Activated gamma-delta T cell (primary cell): ENCODE measurements around the gene MAPK1.
A peak's percentile ranks its signal among the peaks of the same experiment; 100 is the strongest.
"Not testable (repeated sequence)": the region's sequence is repeated elsewhere in the genome, so short reads cannot be mapped to it uniquely, and the experiment has no call there.

Experiments used
- DNase-seq: peaks from one replicate; lab custom pipeline; 2025; lab: John Stamatoyannopoulos, UW

MAPK1 gene

GRCh38 chr22:21881841-21882753 is 14.7 kb upstream of the MAPK1 start:
- DNase-seq: no peak

GRCh38 chr22:21876486-21877176 is 9.2 kb upstream of the MAPK1 start:
- no peak for DNase-seq

- not testable (repeated sequence) for DNase-seq
Measured at GRCh38 chr22:21874953-21875352, 7.5 kb upstream of the MAPK1 start.

- DNase-seq: no peak
Measured at GRCh38 chr22:21873619-21874018, 6.2 kb upstream of the MAPK1 start.

- not testable (repeated sequence) for DNase-seq
Measured at GRCh38 chr22:21872741-21873140, 5.3 kb upstream of the MAPK1 start.

- DNase-seq: no peak
Measured at GRCh38 chr22:21868651-21869050, 1.2 kb upstream of the MAPK1 start.

GRCh38 chr22:21866833-21867527 is 465 bp downstream of the MAPK1 start:
- peak; percentile 36 for DNase-seq

- no peak for DNase-seq
Measured at GRCh38 chr22:21865041-21865440, 2.4 kb downstream of the MAPK1 start.

GRCh38 chr22:21862386-21863245 is 4.8 kb downstream of the MAPK1 start:
- no peak for DNase-seq

GRCh38 chr22:21861851-21862250 is 5.6 kb downstream of the MAPK1 start:
- no peak for DNase-seq

- DNase-seq: no peak
Measured at GRCh38 chr22:21861264-21861848, 6.1 kb downstream of the MAPK1 start.

GRCh38 chr22:21860491-21861039 is 6.9 kb downstream of the MAPK1 start:
- DNase-seq: no peak

GRCh38 chr22:21858025-21858764 is 9.2 kb downstream of the MAPK1 start:
- no peak for DNase-seq

GRCh38 chr22:21857481-21857914 is 9.9 kb downstream of the MAPK1 start:
- no peak for DNase-seq

GRCh38 chr22:21856868-21857267 is 10.6 kb downstream of the MAPK1 start:
- no peak for DNase-seq

GRCh38 chr22:21856197-21856596 is 11.2 kb downstream of the MAPK1 start:
- no peak for DNase-seq

GRCh38 chr22:21855676-21856075 is 11.8 kb downstream of the MAPK1 start:
- DNase-seq: no peak

- DNase-seq: no peak
Measured at GRCh38 chr22:21850660-21851059, 16.8 kb downstream of the MAPK1 start.

- DNase-seq: no peak
Measured at GRCh38 chr22:21849489-21849888, 18.0 kb downstream of the MAPK1 start.

GRCh38 chr22:21848057-21848456 is 19.4 kb downstream of the MAPK1 start:
- not testable (repeated sequence) for DNase-seq
